ENCODE measurements around the gene ZNF239.
"Not testable (repeated sequence)": the region's sequence is repeated elsewhere in the genome, so short reads cannot be mapped to it uniquely, and the experiment has no call there.

The ZNF239 gene

DNA sequence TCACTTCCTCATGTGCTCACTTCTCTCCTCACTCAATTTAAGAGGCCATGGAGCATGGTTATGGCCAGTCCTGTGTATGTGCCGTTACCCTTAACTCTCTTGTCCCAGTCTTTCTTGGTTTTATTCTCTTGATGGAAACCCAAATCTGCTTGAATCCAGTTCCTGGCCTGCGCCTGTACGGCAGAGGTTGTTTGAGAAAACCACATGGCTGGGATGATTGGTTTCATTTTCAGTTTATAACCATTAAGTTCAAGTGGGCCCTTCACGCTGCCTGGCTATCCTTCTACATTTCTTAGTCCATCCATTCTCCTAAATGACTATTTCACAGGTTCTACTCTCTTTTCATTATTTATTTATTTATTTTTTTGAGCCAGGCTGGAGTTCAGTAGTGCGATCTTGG, 1.6 kb upstream of the ZNF239 start:
- DNase-seq (ENCODE audit: extremely low read depth, low read depth), result no peak
- TF ChIP-seq, protein P1, sequence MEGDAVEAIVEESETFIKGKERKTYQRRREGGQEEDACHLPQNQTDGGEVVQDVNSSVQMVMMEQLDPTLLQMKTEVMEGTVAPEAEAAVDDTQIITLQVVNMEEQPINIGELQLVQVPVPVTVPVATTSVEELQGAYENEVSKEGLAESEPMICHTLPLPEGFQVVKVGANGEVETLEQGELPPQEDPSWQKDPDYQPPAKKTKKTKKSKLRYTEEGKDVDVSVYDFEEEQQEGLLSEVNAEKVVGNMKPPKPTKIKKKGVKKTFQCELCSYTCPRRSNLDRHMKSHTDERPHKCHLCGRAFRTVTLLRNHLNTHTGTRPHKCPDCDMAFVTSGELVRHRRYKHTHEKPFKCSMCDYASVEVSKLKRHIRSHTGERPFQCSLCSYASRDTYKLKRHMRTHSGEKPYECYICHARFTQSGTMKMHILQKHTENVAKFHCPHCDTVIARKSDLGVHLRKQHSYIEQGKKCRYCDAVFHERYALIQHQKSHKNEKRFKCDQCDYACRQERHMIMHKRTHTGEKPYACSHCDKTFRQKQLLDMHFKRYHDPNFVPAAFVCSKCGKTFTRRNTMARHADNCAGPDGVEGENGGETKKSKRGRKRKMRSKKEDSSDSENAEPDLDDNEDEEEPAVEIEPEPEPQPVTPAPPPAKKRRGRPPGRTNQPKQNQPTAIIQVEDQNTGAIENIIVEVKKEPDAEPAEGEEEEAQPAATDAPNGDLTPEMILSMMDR (IDR thresholded peaks at IDR 0.05; ENCODE audit: low read depth, low read length), result no peak

DNA sequence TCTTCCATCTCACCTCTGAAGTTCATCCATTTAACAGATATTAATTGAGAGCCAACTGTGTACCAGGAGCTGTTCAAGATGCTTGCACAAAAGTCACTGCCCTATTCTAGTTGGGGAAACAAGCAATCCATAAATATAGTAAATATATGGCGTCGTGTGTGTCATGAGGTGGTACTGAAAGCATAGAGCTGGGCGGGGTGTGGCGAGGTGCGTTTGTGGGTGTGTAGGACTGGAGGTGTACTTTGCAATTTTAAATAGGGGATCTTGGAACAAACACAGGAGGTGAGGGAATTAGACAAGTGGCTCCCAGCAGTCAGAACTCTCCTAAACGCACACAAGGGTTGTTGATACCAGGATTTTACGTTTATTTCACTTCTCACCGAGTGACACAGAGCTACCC, 490 bp upstream of the ZNF239 start:
- DNase-seq (ENCODE audit: extremely low read depth, low read depth), result no peak
- TF ChIP-seq, protein P1 (IDR thresholded peaks at IDR 0.05; ENCODE audit: low read depth, low read length), result no peak

DNA sequence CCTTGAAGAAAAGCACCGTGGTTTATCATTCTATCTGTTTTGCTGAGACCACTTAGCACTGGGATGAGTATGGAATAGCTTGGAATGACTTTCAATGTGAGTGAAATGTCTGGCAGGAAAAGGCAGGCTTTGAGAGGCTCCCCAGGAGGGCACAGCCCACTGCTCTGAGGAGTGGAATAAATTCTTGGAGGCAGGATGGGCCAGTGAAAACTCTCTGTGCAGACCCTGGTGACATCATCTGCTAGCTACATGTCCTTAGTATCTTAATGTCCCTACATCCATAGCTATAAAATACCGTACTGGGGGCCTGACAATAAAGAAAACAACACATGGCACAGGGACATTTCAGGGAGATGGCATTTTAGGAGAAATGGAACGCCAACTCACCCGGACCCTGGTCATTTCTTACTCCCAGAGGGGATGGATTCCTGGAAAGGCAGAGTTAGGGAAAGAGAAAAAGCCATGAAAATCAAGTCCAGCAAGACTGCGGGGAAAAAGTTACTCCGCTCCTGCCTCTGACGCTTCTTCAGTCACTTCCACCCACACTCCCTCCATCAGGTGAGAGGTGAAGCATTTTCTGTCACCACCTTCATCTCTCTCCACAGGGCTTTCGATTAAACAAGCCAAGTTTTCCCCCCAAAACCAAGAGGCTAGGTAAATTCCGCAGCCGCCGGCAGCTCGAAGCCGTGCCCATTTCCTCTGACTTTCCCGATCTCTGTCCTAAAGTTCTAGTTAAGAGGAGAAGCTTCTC, 991 bp downstream of the ZNF239 start:
- DNase-seq (ENCODE audit: extremely low read depth, low read depth), result no peak
- TF ChIP-seq, protein P1 (IDR thresholded peaks at IDR 0.05; ENCODE audit: low read depth, low read length), result no peak

DNA sequence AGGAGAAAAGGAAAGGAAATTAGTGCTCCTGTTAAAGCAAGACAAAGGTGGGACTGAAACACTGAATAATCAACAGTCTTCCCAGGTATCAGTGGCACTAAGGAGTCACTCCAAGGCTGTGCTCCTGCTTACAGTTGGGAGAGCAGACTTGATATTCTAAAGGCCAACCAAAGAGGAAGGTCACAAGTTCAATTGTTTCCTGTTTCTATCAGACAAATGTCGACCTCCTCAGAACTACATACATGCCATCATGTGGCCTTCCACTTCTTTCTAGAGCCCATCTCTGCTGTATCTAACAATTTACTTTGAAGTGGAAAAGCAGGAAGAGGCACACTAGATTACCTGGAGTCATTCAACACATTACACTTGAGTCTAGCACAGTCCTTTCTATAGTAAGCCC, 3.4 kb downstream of the ZNF239 start:
- TF ChIP-seq, protein P1 (IDR thresholded peaks at IDR 0.05; ENCODE audit: low read depth, low read length), result no peak
- no peak for DNase-seq (ENCODE audit: extremely low read depth, low read depth)

DNA sequence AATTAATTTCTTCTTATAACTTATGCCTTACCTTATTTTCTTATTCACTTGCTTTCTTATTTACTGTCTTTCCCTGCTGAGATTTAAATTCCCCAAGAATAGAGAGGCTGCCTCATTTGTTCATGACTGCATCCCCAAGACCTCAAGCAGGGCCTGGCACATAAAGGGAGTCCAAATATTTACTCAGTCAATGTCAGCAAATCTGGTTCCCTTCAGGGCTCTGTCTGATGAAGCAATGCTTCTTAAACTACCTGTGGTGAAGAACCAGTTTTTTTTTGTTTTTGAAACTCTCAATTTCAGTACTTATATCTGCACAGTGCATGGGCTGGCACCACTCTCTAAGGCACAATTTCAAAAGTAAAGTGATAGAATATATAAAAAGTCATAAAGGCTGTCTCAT, 4.7 kb downstream of the ZNF239 start:
- TF ChIP-seq, protein P1 (IDR thresholded peaks at IDR 0.05; ENCODE audit: low read depth, low read length), result no peak
- no peak for DNase-seq (ENCODE audit: extremely low read depth, low read depth)

DNA sequence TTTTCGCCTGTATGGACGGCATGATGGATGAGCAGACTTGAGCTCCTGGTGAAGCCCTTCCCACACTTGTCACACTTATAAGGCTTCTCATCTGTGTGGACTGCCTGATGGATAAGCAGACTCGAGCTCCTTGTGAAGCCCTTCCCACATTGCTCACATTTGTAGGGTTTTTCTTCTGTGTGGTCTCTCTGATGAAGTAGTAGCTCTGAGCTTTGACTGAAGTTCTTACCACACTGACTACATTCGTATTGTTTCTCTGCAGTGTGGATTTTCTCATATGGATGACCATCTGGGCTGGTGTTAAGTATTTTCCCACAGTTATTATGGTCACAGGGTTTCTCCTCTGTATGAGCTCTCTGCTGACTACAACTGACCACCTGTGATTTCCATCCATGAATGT, 17.2 kb downstream of the ZNF239 start:
- no peak for DNase-seq (ENCODE audit: extremely low read depth, low read depth)
- TF ChIP-seq, protein P1 (IDR thresholded peaks at IDR 0.05; ENCODE audit: low read depth, low read length), result no peak

DNA sequence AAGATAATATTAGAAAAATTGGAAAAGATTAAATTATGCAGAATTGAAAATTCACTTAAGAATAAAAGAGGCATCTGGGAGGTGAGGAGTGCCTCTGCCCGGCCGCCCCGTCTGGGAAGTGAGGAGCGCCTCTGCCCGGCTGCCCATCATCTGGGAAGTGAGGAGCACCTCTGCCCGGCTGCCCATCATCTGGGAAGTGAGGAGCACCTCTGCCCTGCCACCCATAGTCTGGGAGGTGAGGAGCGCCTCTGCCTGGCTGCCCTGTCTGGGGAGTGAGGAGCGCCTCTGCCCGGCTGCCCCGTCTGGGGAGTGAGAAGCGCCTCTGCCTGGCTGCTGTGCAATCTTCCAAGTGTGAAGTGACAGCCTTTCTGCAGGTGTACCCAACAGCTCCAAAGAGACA, 30.7 kb downstream of the ZNF239 start:
- DNase-seq (ENCODE audit: extremely low read depth, low read depth), result not testable (repeated sequence)
